ENCODE results near the gene ZDHHC22. TPM values are rescaled to one million over a fixed set of nuclear protein-coding genes. Genes with fewer than 3 reads are reported as not detected.
A peak's percentile ranks its signal among the peaks of the same experiment; 100 is the strongest.

The ZDHHC22 gene
- total RNA-seq = under 1 TPM in 1 of 6 donors, not detected in 5; 0.06 TPM

DNA sequence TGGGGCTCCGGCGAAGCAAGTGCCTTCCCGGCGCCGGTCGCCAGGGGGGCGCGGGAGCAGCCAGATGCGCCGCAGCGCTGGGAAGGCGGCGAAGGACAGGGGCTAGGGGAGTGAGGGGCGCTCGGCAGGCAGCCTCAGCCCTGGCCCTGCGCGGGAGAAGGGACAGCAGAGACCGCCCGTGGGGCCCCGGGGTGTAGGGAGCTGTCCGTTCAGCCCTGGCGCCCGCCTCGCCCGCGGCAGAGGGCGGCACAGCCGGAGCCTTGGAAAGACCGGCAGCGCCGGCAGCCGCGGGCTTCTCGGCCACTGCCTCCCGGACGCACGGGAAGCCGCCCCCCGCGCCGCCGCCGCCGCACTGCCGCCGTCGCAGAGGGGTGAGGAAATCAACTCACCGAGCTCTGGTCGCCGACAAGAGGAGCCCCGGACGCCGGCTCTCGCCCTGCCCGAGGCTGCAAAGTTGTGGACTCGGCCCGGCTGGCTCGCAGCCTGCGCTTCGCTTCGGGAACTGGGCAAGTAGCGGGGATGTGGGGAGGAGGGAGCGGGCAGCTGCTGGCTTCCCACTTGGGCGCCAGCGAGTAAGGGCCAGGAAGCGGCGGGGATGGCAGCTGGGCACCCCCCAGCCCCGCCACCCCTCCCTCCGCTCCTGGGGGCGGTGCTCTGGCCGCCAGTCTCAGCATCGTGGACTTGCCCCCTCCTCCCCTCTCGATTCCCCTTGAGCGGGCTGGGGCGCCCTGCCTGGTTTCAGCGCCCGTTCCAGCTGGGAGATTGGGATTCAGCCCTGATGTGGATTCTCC is at the start of gene ZDHHC22:
Gene ZDHHC22, minus strand, starts transcription at position 578 of the 791 bp plus-strand sequence. CDS start 2,053 bp downstream, outside the sequence.
- peaks cover 24 to 31% (median 25%) of the 10 kb centered on the region in 4 donors for H3K4me1 ChIP-seq
- H3K4me3 ChIP-seq = peak within 1 kb of the TSS in 3 of 4 donors; percentile 30 to 47 (median 33)
- ATAC-seq (ENCODE audit: low FRiP score in 2 of 2) (peak in 1 of 2 donors; percentile 17), DNase-seq (peak in 1 of 2 donors; percentile 85)
- H3K27ac ChIP-seq = no peak within 1 kb of the TSS
- TF ChIP-seq POLR2A (IDR thresholded peaks at IDR 0.05) (no peak), POLR2AphosphoS5 (IDR thresholded peaks at IDR 0.05) (no peak), CTCF (IDR thresholded peaks at IDR 0.05) (peak in 5 of 6 experiments; percentile 22 to 57 (median 25)), EP300 (IDR thresholded peaks at IDR 0.05) (no peak)
- no peaks in the 10 kb centered on the region for H3K9me3 ChIP-seq
- no peaks in the 10 kb centered on the region for H3K36me3 ChIP-seq
- H3K27me3 ChIP-seq = peaks cover 0 to 39% (median 19%) of the 10 kb centered on the region in 4 donors
- 0 to 4% methylated on average over 8 to 44 of the region's 77 CpGs for WGBS, 2 donors

DNA sequence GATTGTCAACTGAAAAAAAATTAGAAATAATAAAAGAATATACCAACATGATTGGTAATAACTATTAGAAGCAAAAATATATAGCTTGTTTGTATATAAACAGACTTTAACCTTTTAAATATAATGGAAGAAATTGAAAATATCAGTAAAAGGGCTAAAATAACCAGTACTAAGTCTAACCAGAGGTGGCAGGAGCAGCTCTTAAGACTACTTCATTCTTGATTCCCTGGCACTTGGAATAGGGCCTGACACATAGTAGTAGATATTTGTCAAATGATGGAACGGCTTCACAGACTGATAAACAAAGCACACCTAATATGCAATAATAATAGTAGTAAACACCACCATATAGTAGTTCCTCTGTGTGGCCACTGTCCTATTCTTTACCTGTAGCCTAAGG is 49.4 kb upstream of the ZDHHC22 start:
- no peaks in the 10 kb centered on the region for H3K9me3 ChIP-seq
- no peak for ATAC-seq (ENCODE audit: low FRiP score in 2 of 2)
- no peaks in the 10 kb centered on the region for H3K36me3 ChIP-seq

GRCh38 chr14:77189479-77189878 is 47.9 kb upstream of the ZDHHC22 start:
- Histone ChIP-seq H3K4me3 (no peak overlapping the region), H3K27ac (no peak overlapping the region), H3K9me3 (no peaks in the 10 kb centered on the region), H3K27me3 (no peaks in the 10 kb centered on the region), H3K36me3 (no peaks in the 10 kb centered on the region), H3K4me1 (no peaks in the 10 kb centered on the region)
- no peak for ATAC-seq (ENCODE audit: low FRiP score in 2 of 2)
- WGBS, 2 donors = 45% methylated on average over 4 of the region's 4 CpGs
- DNase-seq = no peak
- TF ChIP-seq EP300 (IDR thresholded peaks at IDR 0.05) = no peak
- TF ChIP-seq CTCF (IDR thresholded peaks at IDR 0.05) = no peak
- TF ChIP-seq POLR2A (IDR thresholded peaks at IDR 0.05) = no peak

More for the DNA sequence above, 49.4 kb upstream of the ZDHHC22 start:
- DNase-seq = no peak
- Histone ChIP-seq H3K4me3 (no peak overlapping the region), H3K4me1 (no peaks in the 10 kb centered on the region), H3K27ac (no peak overlapping the region), H3K27me3 (no peaks in the 10 kb centered on the region)
- 78 to 80% methylated on average over 1 of the region's 1 CpG for WGBS, 2 donors
- TF ChIP-seq POLR2A (IDR thresholded peaks at IDR 0.05) = no peak

DNA sequence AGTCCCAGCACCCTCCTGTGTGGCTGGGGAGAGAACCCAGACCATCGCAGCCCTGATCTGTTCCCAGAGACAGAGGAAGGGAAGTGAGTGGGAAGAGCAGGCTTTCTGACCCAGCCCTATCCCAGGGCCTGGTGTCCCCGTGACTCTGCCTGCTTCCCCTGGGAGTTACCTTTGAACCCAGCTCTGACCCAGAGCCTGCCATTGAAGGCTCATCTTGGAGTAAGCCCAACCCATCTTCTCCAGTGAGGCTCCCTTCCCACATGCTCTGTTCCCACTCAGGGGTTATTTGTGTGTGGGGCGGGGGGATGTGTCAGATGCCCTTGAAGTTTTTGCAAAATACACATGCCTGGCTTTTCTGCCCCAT is 46.0 kb upstream of the ZDHHC22 start:
- no peak for ATAC-seq (ENCODE audit: low FRiP score in 2 of 2)
- H3K36me3 ChIP-seq = no peaks in the 10 kb centered on the region
- TF ChIP-seq CTCF (IDR thresholded peaks at IDR 0.05) (no peak), POLR2AphosphoS5 (IDR thresholded peaks at IDR 0.05) (no peak), EP300 (IDR thresholded peaks at IDR 0.05) (no peak), POLR2A (IDR thresholded peaks at IDR 0.05) (no peak)
- H3K27me3 ChIP-seq = peaks cover 0 to 2% (median 0%) of the 10 kb centered on the region in 4 donors
- no peaks in the 10 kb centered on the region for H3K4me1 ChIP-seq
- no peak overlapping the region for H3K4me3 ChIP-seq
- H3K9me3 ChIP-seq = no peaks in the 10 kb centered on the region
- 73 to 86% methylated on average over 1 to 3 of the region's 3 CpGs for WGBS, 2 donors
- DNase-seq = no peak
- H3K27ac ChIP-seq = no peak overlapping the region

- peaks cover 0 to 4% (median 2%) of the 10 kb centered on the region in 4 donors for H3K4me1 ChIP-seq
- TF ChIP-seq EP300 (IDR thresholded peaks at IDR 0.05) (no peak), CTCF (IDR thresholded peaks at IDR 0.05) (no peak), POLR2AphosphoS5 (IDR thresholded peaks at IDR 0.05) (no peak), POLR2A (IDR thresholded peaks at IDR 0.05) (no peak)
- H3K36me3 ChIP-seq = no peaks in the 10 kb centered on the region
- no peak overlapping the region for H3K4me3 ChIP-seq
- WGBS, 2 donors = 49 to 55% methylated on average over 10 to 11 of the region's 15 CpGs
- ATAC-seq (ENCODE audit: low FRiP score in 2 of 2) = peak in 1 of 2 donors; percentile 54
- peak in 1 of 2 donors; percentile 26 for DNase-seq
- peaks cover 0 to 8% (median 2%) of the 10 kb centered on the region in 4 donors for H3K27me3 ChIP-seq
- H3K9me3 ChIP-seq = no peaks in the 10 kb centered on the region
- no peak overlapping the region for H3K27ac ChIP-seq
Observed at GRCh38 chr14:77186911-77187648, 45.5 kb upstream of the ZDHHC22 start.
